Neural crest cell (in vitro differentiated cells): ENCODE data around the gene GPR39. TPM values are rescaled to one million over a fixed set of nuclear protein-coding genes. Genes with fewer than 3 reads are reported as not detected.

Source experiments
- DNase-seq: peaks from one replicate; pipeline ENCODE4 v3.0.0; 2021; ENCODE audit warnings: low read depth, mixed read lengths, low spot score
- H3K27ac Mint-ChIP-seq: one replicate; pipeline ENCODE4 v1.8.0; 2021; ENCODE audit warnings: mild to moderate bottlenecking, mixed read lengths; ENCODE audit not compliant: unreplicated experiment
- H3K27me3 Mint-ChIP-seq: 2 replicates; pipeline ENCODE4 v1.8.0; 2021; ENCODE audit warnings: low read depth, mild to moderate bottlenecking, mixed read lengths
- H3K36me3 Mint-ChIP-seq: 2 replicates; pipeline ENCODE4 v1.8.0; 2021; ENCODE audit warnings: low read depth, mild to moderate bottlenecking, mixed read lengths
- H3K4me1 Mint-ChIP-seq: 2 replicates; pipeline ENCODE4 v1.8.0; 2021; ENCODE audit warnings: mixed read lengths
- H3K4me3 Mint-ChIP-seq: one replicate; pipeline ENCODE4 v1.8.0; 2021; ENCODE audit warnings: mild to moderate bottlenecking, mixed read lengths
- H3K9me3 Mint-ChIP-seq: 2 replicates; pipeline ENCODE4 v1.8.0; 2021; ENCODE audit warnings: mixed read lengths
- total RNA-seq: library from RNA; stranded (reverse); gene quantifications from 2 replicates; pipeline ENCODE4 v1.2.1, GENCODE V29; 2021
- TF ChIP-seq, protein P1 (sequence below): fragments of 200-600 bp; sonication (generic); conservative IDR thresholded peaks from 2 replicates; pipeline ENCODE4 v1.5.0; 2021; ENCODE audit warnings: antibody characterized with exemption, mild to moderate bottlenecking

GPR39 gene
- total RNA-seq, 1 donor from 2014 or later: 0.35 TPM

DNA sequence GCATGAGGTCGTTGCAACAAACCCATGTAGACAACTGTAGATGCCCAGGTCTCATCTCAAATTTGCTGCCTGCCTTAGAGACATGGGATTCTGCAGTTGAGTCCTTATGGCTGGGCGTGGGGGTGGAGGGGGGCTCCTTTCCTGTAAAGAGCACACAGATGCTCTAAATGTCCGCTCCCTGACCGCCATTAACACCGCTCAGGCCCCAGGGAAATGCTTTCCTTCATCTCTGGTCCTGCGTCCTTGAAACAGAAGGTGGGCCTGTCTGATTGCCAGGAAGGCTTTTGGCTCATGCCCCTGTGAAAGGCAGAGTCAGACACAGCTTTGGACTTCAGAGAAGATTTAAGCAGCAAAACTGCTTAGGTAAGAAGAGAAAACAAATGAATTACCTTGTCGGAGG is 25.7 kb downstream of the GPR39 start:
- peaks cover 32% of the 10 kb centered on the region for H3K4me1 Mint-ChIP-seq
- no peaks in the 10 kb centered on the region for H3K27me3 Mint-ChIP-seq
- H3K27ac Mint-ChIP-seq: no peak overlapping the region
- H3K36me3 Mint-ChIP-seq: no peaks in the 10 kb centered on the region
- TF ChIP-seq, protein P1, sequence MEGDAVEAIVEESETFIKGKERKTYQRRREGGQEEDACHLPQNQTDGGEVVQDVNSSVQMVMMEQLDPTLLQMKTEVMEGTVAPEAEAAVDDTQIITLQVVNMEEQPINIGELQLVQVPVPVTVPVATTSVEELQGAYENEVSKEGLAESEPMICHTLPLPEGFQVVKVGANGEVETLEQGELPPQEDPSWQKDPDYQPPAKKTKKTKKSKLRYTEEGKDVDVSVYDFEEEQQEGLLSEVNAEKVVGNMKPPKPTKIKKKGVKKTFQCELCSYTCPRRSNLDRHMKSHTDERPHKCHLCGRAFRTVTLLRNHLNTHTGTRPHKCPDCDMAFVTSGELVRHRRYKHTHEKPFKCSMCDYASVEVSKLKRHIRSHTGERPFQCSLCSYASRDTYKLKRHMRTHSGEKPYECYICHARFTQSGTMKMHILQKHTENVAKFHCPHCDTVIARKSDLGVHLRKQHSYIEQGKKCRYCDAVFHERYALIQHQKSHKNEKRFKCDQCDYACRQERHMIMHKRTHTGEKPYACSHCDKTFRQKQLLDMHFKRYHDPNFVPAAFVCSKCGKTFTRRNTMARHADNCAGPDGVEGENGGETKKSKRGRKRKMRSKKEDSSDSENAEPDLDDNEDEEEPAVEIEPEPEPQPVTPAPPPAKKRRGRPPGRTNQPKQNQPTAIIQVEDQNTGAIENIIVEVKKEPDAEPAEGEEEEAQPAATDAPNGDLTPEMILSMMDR: no peak
- no peaks in the 10 kb centered on the region for H3K9me3 Mint-ChIP-seq
- DNase-seq: no peak
- no peak overlapping the region for H3K4me3 Mint-ChIP-seq

DNA sequence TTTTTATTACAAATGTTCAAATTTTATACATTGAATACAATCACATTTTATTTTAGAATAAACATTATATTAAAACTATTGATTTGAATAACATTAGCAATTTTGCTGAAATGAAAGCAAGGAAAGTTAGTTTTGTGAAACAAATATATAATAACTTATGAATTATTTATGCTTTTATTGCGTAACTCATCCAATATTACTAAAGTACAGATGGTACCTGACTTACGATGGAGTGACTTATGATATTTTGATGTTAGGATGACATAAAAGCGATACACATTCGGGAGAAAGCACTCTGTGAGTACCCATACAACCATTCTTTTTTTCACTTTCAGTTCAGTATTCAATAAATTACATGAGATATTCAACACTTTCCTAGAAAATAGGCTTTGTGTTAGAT is 26.5 kb downstream of the GPR39 start:
- peaks cover 37% of the 10 kb centered on the region for H3K4me1 Mint-ChIP-seq
- DNase-seq: no peak
- no peaks in the 10 kb centered on the region for H3K9me3 Mint-ChIP-seq
- H3K36me3 Mint-ChIP-seq: no peaks in the 10 kb centered on the region
- TF ChIP-seq, protein P1: no peak
- H3K27me3 Mint-ChIP-seq: no peaks in the 10 kb centered on the region
- H3K27ac Mint-ChIP-seq: no peak overlapping the region
- no peak overlapping the region for H3K4me3 Mint-ChIP-seq

GRCh38 chr2:132446444-132446843 is 29.8 kb downstream of the GPR39 start:
- no peak overlapping the region for H3K4me3 Mint-ChIP-seq
- DNase-seq: no peak
- H3K36me3 Mint-ChIP-seq: no peaks in the 10 kb centered on the region
- peaks cover 31% of the 10 kb centered on the region for H3K4me1 Mint-ChIP-seq
- no peaks in the 10 kb centered on the region for H3K9me3 Mint-ChIP-seq
- H3K27ac Mint-ChIP-seq: no peak overlapping the region
- TF ChIP-seq, protein P1: no peak
- no peaks in the 10 kb centered on the region for H3K27me3 Mint-ChIP-seq

DNA sequence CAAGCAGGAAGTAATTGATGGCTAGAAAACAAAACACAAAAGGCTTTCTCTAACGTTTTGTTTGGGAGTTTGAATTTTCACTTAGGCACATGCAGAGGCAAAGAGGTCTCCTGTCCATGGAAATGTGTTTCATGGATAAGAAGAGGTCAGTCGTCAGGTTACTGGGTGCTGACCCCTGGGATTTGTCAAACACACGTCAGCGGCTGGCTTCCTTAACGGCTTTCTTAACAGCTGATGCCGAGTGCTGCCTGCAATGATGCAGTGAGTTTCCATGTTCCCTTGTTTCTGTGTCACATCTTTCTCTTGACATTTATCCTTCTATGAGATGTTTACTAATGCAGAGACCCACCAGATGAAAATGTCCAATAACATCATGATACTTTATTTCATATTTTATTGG is 31.7 kb downstream of the GPR39 start:
- H3K27me3 Mint-ChIP-seq: no peaks in the 10 kb centered on the region
- peaks cover 27% of the 10 kb centered on the region for H3K4me1 Mint-ChIP-seq
- no peaks in the 10 kb centered on the region for H3K36me3 Mint-ChIP-seq
- TF ChIP-seq, protein P1: no peak
- DNase-seq: no peak
- peaks cover 7% of the 10 kb centered on the region for H3K9me3 Mint-ChIP-seq
- H3K27ac Mint-ChIP-seq: peak overlapping the region; percentile 2
- no peak overlapping the region for H3K4me3 Mint-ChIP-seq

DNA sequence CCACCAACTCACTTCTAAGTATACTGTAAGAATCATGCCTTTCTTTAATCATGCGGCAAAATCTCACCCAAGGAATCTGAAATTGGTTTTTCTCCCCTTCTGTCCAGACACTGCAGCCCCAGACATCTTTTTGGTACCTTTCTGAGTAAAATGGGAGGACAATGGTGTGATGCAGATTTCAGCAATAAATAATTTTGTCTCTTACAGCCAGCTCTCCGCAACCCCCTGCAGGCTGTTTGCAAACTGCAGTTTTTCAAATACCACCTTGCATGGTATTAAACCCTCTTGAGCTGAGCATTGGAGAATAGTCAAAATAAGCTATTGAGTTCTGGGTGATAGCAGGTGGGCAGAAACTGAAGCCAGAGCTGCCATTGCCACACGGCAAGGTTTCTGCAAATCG is 32.2 kb downstream of the GPR39 start:
- DNase-seq: peak; percentile 32
- H3K27ac Mint-ChIP-seq: no peak overlapping the region

More for the DNA sequence above, 32.2 kb downstream of the GPR39 start:
- no peaks in the 10 kb centered on the region for H3K36me3 Mint-ChIP-seq
- TF ChIP-seq, protein P1: peak; percentile 69
- peaks cover 27% of the 10 kb centered on the region for H3K4me1 Mint-ChIP-seq
- no peak overlapping the region for H3K4me3 Mint-ChIP-seq
- H3K27me3 Mint-ChIP-seq: no peaks in the 10 kb centered on the region
- H3K9me3 Mint-ChIP-seq: peaks cover 7% of the 10 kb centered on the region
